HG03571 (cell line): ENCODE measurements around the gene TSKS.

Experiments used
- ATAC-seq: cut with Tn5 transposase; IDR thresholded peaks from one replicate; pipeline ENCODE4 v1.9.1; 2021; ENCODE audit not compliant: unreplicated experiment

The TSKS gene

GRCh38 chr19:49798574-49798973, 35.5 kb upstream of the TSKS start:
- ATAC-seq = no peak

GRCh38 chr19:49795615-49796014, 32.5 kb upstream of the TSKS start:
- no peak for ATAC-seq

- ATAC-seq = no peak
These were observed 30.4 kb upstream of the TSKS start for GRCh38 chr19:49793561-49793840.

GRCh38 chr19:49792829-49793560, 29.9 kb upstream of the TSKS start:
- ATAC-seq = no peak

GRCh38 chr19:49791776-49792445, 28.8 kb upstream of the TSKS start:
- no peak for ATAC-seq

- no peak for ATAC-seq
These were observed 27.8 kb upstream of the TSKS start for GRCh38 chr19:49790866-49791265.

- no peak for ATAC-seq
These were observed 25.8 kb upstream of the TSKS start for GRCh38 chr19:49788857-49789256.

- ATAC-seq = no peak
These were observed 24.6 kb upstream of the TSKS start for GRCh38 chr19:49787746-49788145.

GRCh38 chr19:49786376-49786820, 23.3 kb upstream of the TSKS start:
- ATAC-seq = no peak

- no peak for ATAC-seq
These were observed 19.4 kb upstream of the TSKS start for GRCh38 chr19:49782515-49782914.

GRCh38 chr19:49781394-49781793, 18.3 kb upstream of the TSKS start:
- ATAC-seq = no peak

GRCh38 chr19:49780861-49781260, 17.8 kb upstream of the TSKS start:
- ATAC-seq = no peak

GRCh38 chr19:49779731-49780555, 16.8 kb upstream of the TSKS start:
- ATAC-seq = no peak

- no peak for ATAC-seq
These were observed 13.3 kb upstream of the TSKS start for GRCh38 chr19:49776371-49776764.

- no peak for ATAC-seq
These were observed 12.8 kb upstream of the TSKS start for GRCh38 chr19:49775742-49776370.

- ATAC-seq = no peak
These were observed 11.9 kb upstream of the TSKS start for GRCh38 chr19:49774969-49775368.

GRCh38 chr19:49773663-49774350, 10.7 kb upstream of the TSKS start:
- ATAC-seq = no peak

- no peak for ATAC-seq
These were observed 9.8 kb upstream of the TSKS start for GRCh38 chr19:49772850-49773432.

- no peak for ATAC-seq
These were observed 8.6 kb upstream of the TSKS start for GRCh38 chr19:49771674-49772139.

- ATAC-seq = no peak
These were observed 7.4 kb upstream of the TSKS start for GRCh38 chr19:49770529-49770928.
